SU-DHL-6 (cell line): ENCODE data around the gene KCNK1.

Experiments used
- H2AFZ ChIP-seq: fragments of 200-600 bp; sonication (generic); 2 replicates; pipeline ENCODE4 v1.6.1; 2014; ENCODE audit warnings: low read depth, mild to moderate bottlenecking, moderate library complexity, mixed read lengths, antibody characterized with exemption, low read length; ENCODE audit not compliant: severe bottlenecking
- H3F3A ChIP-seq: fragments of 200-600 bp; shearing (Covaris generic); 2 replicates; pipeline ENCODE4 v1.6.0; 2016; ENCODE audit warnings: antibody characterized with exemption, mild to moderate bottlenecking; ENCODE audit not compliant: insufficient read depth
- H3K27ac ChIP-seq: fragments of 200-600 bp; sonication (generic); 2 replicates; pipeline ENCODE4 v1.5.1; 2016; ENCODE audit warnings: low read depth, mild to moderate bottlenecking, low read length, moderate library complexity, mixed read lengths
- H3K27me3 ChIP-seq: fragments of 200-600 bp; sonication (generic), shearing (Covaris generic); 2 replicates; pipeline ENCODE4 v1.6.0; 2014; ENCODE audit warnings: mild to moderate bottlenecking, low read length
- H3K36me3 ChIP-seq: fragments of 200-600 bp; sonication (generic); 2 replicates; pipeline ENCODE4 v1.6.1; 2014; ENCODE audit warnings: mild to moderate bottlenecking, low read length, mixed read lengths
- H3K4me2 ChIP-seq: fragments of 300-600, 200-600 bp; shearing (Covaris generic), sonication (generic); 2 replicates; pipeline ENCODE4 v1.6.0; 2014; ENCODE audit warnings: low read length, low read depth, mild to moderate bottlenecking; ENCODE audit not compliant: poor library complexity, severe bottlenecking
- H3K4me3 ChIP-seq: fragments of 200-600 bp; sonication (generic); 2 replicates; pipeline ENCODE4 v1.5.1; 2014; ENCODE audit warnings: antibody characterized with exemption, low read length, mild to moderate bottlenecking, mixed read lengths; ENCODE audit not compliant: insufficient read depth, poor library complexity, severe bottlenecking
- H3K79me2 ChIP-seq: fragments of 200-600 bp; sonication (generic); 2 replicates; pipeline ENCODE4 v1.6.1; 2014; ENCODE audit warnings: mild to moderate bottlenecking, low read length, moderate library complexity; ENCODE audit not compliant: insufficient read depth
- H3K9ac ChIP-seq: fragments of 200-600 bp; sonication (generic); 2 replicates; pipeline ENCODE4 v1.7.0; 2014; ENCODE audit warnings: mild to moderate bottlenecking, low read length
- H3K9me2 ChIP-seq: fragments of 200-600 bp; sonication (generic); replicated peaks from 2 replicates; pipeline ENCODE4 v1.6.1; 2014; ENCODE audit warnings: low read length; ENCODE audit not compliant: insufficient read depth
- H3K9me3 ChIP-seq: fragments of 200-600 bp; sonication (generic); 2 replicates; pipeline ENCODE4 v1.6.1; 2014; ENCODE audit warnings: low read length, mixed read lengths; ENCODE audit not compliant: insufficient read depth
- H4K20me1 ChIP-seq: fragments of 200-600 bp; sonication (generic); 2 replicates; pipeline ENCODE4 v1.6.1; 2014; ENCODE audit warnings: low read depth, mild to moderate bottlenecking, antibody characterized with exemption, low read length, moderate library complexity, mixed read lengths
- CTCF ChIP-seq: fragments of 200-600 bp; sonication (generic); IDR thresholded peaks from one replicate; pipeline ENCODE4 v1.5.1; 2017; ENCODE audit warnings: antibody characterized with exemption, mild to moderate bottlenecking, low read length, moderate library complexity; ENCODE audit not compliant: insufficient read depth, poor library complexity, severe bottlenecking
- EZH2phosphoT487 ChIP-seq: fragments of 200-600 bp; sonication (generic), shearing (Covaris generic); conservative IDR thresholded peaks from 2 replicates; pipeline ENCODE4 v1.6.1; 2018; ENCODE audit warnings: mild to moderate bottlenecking, antibody characterized with exemption, low read length, moderate library complexity, mixed read lengths

The KCNK1 gene

GRCh38 chr1:233710031-233710430 is 96.1 kb downstream of the KCNK1 start:
- no peaks in the 10 kb centered on the region for H3K36me3 ChIP-seq
- no peaks in the 10 kb centered on the region for H3K27me3 ChIP-seq
- H3K4me2 ChIP-seq = no peak overlapping the region
- TF ChIP-seq CTCF = no peak
- no peak for TF ChIP-seq EZH2phosphoT487
- no peak overlapping the region for H3K4me3 ChIP-seq
- no peak overlapping the region for H2AFZ ChIP-seq
- H3F3A ChIP-seq = no peaks in the 10 kb centered on the region
- no peak overlapping the region for H3K9ac ChIP-seq
- H4K20me1 ChIP-seq = no peaks in the 10 kb centered on the region
- H3K79me2 ChIP-seq = no peaks in the 10 kb centered on the region
- no peak overlapping the region for H3K27ac ChIP-seq
- no peaks in the 10 kb centered on the region for H3K9me2 ChIP-seq
- H3K9me3 ChIP-seq = no peaks in the 10 kb centered on the region

- H4K20me1 ChIP-seq = no peaks in the 10 kb centered on the region
- no peak for TF ChIP-seq EZH2phosphoT487
- H3K27ac ChIP-seq = no peak overlapping the region
These were observed 96.6 kb downstream of the KCNK1 start for GRCh38 chr1:233710507-233710906.

GRCh38 chr1:233714631-233715217 is 100.8 kb downstream of the KCNK1 start:
- Histone ChIP-seq H3K4me2 (no peak overlapping the region), H3K9ac (no peak overlapping the region), H3K9me3 (no peaks in the 10 kb centered on the region), H3K4me3 (no peak overlapping the region), H3K27ac (no peak overlapping the region), H2AFZ (no peak overlapping the region), H3K9me2 (no peaks in the 10 kb centered on the region), H3K27me3 (no peaks in the 10 kb centered on the region), H4K20me1 (no peaks in the 10 kb centered on the region), H3F3A (no peaks in the 10 kb centered on the region), H3K79me2 (no peaks in the 10 kb centered on the region), H3K36me3 (no peaks in the 10 kb centered on the region)
- TF ChIP-seq EZH2phosphoT487 (no peak), CTCF (no peak)

More at GRCh38 chr1:233710507-233710906, 96.6 kb downstream of the KCNK1 start:
- Histone ChIP-seq H2AFZ (no peak overlapping the region), H3F3A (no peaks in the 10 kb centered on the region), H3K36me3 (no peaks in the 10 kb centered on the region), H3K79me2 (no peaks in the 10 kb centered on the region), H3K9ac (no peak overlapping the region), H3K9me3 (no peaks in the 10 kb centered on the region), H3K4me3 (no peak overlapping the region), H3K9me2 (no peaks in the 10 kb centered on the region), H3K27me3 (no peaks in the 10 kb centered on the region), H3K4me2 (no peak overlapping the region)

- TF ChIP-seq EZH2phosphoT487 (no peak), CTCF (no peak)
- no peaks in the 10 kb centered on the region for H3K9me2 ChIP-seq
- no peaks in the 10 kb centered on the region for H3K79me2 ChIP-seq
- no peak overlapping the region for H3K4me3 ChIP-seq
- H3K9ac ChIP-seq = no peak overlapping the region
- H3K27me3 ChIP-seq = no peaks in the 10 kb centered on the region
- no peak overlapping the region for H3K4me2 ChIP-seq
- no peaks in the 10 kb centered on the region for H4K20me1 ChIP-seq
- no peaks in the 10 kb centered on the region for H3F3A ChIP-seq
- H3K27ac ChIP-seq = no peak overlapping the region
- H3K36me3 ChIP-seq = no peaks in the 10 kb centered on the region
- H3K9me3 ChIP-seq = no peaks in the 10 kb centered on the region
- H2AFZ ChIP-seq = no peak overlapping the region
These were observed 104.2 kb downstream of the KCNK1 start for GRCh38 chr1:233718057-233718456.
